Spinal cord (tissue), 10 donors: ENCODE results near the gene SRCAP. TPM values are rescaled to one million over a fixed set of nuclear protein-coding genes. Genes with fewer than 3 reads are reported as not detected.

Experiments used
- DNase-seq, 6 donors: peaks; one replicate each; pipeline versions ENCODE4 v3.0.0 to v3.0.0-alpha.2; 2013 to 2015; ENCODE audit warnings: low spot score in 6 of 6, low read depth in 4 of 6
- H3K27ac ChIP-seq: one replicate; pipeline ENCODE4 v1.5.1; 2013; ENCODE audit warnings: low read depth, low read length, control low read depth
- H3K27me3 ChIP-seq: one replicate; pipeline ENCODE4 v1.6.1; 2013; ENCODE audit warnings: low read length; ENCODE audit not compliant: control insufficient read depth, insufficient read depth
- H3K36me3 ChIP-seq: one replicate; pipeline ENCODE4 v1.6.1; 2013; ENCODE audit warnings: low read length; ENCODE audit not compliant: control insufficient read depth, insufficient read depth
- H3K4me1 ChIP-seq: one replicate; pipeline ENCODE4 v1.6.1; 2013; ENCODE audit warnings: low read length; ENCODE audit not compliant: control insufficient read depth, insufficient read depth
- H3K4me3 ChIP-seq: one replicate; pipeline ENCODE4 v1.5.1; 2013; ENCODE audit warnings: low read depth, low read length, control low read depth
- H3K9me3 ChIP-seq: one replicate; pipeline ENCODE4 v1.6.1; 2013; ENCODE audit warnings: low read length; ENCODE audit not compliant: control insufficient read depth, insufficient read depth
- WGBS: methylation state at CpG from one replicate; pipeline ENCODE4 v1.1.5; 2013; ENCODE audit warnings: missing lambda C conversion rate; ENCODE audit not compliant: insufficient coverage; 5-methylcytosine and 5-hydroxymethylcytosine counted together
- polyA plus RNA-seq, 2 donors: library from polyadenylated mRNA; unstranded; fragments of 120-200 nt; gene quantifications; one replicate each; pipeline ENCODE4 v1.2.1, GENCODE V29; 2013; ENCODE audit not compliant: insufficient read length in 2 of 2
- total RNA-seq, 2 donors: library from RNA; depleted of rRNA in 1 of 2; stranded (reverse); fragments of 120-200 nt in 1 of 2; fragments of >200 nt in 1 of 2; gene quantifications; one replicate each; pipeline versions ENCODE4 v1.2.3 to v1.2.4, GENCODE V29; 2013 to 2014
- donor health status: healthy.

Gene SRCAP
- total and polyA plus RNA-seq, 4 donors = 15.2 to 48.6 (median 33.4) TPM

DNA sequence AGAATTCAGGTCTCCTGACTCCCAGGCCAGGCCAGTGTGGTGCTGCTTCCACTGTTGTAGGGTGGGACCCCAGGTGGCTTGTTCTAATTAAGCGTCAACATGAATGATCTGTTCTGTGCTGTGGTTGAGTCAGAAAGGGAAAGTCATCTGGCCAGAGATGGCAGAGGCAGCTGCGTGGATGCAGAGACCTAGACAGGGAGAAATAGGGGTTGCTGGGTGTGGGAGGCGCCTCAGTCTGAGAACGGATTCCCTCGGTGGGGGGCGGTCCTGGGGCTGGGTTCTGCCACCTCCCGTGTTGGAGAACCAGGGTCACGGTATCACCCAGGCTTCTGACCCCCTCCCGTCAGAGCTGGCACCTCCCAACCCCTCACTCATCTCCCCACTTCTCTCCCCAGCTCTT lies 35.2 kb upstream of the SRCAP start:
- Histone ChIP-seq H3K36me3 (peaks cover 84% of the 10 kb centered on the region), H3K4me1 (peaks cover 34% of the 10 kb centered on the region), H3K27ac (no peak overlapping the region), H3K9me3 (no peaks in the 10 kb centered on the region), H3K4me3 (no peak overlapping the region), H3K27me3 (no peaks in the 10 kb centered on the region)
- WGBS = 74% methylated on average over 9 of the region's 9 CpGs
- DNase-seq = no peak

GRCh38 chr16:30664616-30665109 lies 34.3 kb upstream of the SRCAP start:
- no peak for DNase-seq
- H3K9me3 ChIP-seq = no peaks in the 10 kb centered on the region
- H3K4me1 ChIP-seq = peaks cover 34% of the 10 kb centered on the region
- 94% methylated on average over 7 of the region's 15 CpGs for WGBS
- peaks cover 92% of the 10 kb centered on the region for H3K36me3 ChIP-seq
- H3K27me3 ChIP-seq = no peaks in the 10 kb centered on the region
- no peak overlapping the region for H3K27ac ChIP-seq
- H3K4me3 ChIP-seq = no peak overlapping the region

DNA sequence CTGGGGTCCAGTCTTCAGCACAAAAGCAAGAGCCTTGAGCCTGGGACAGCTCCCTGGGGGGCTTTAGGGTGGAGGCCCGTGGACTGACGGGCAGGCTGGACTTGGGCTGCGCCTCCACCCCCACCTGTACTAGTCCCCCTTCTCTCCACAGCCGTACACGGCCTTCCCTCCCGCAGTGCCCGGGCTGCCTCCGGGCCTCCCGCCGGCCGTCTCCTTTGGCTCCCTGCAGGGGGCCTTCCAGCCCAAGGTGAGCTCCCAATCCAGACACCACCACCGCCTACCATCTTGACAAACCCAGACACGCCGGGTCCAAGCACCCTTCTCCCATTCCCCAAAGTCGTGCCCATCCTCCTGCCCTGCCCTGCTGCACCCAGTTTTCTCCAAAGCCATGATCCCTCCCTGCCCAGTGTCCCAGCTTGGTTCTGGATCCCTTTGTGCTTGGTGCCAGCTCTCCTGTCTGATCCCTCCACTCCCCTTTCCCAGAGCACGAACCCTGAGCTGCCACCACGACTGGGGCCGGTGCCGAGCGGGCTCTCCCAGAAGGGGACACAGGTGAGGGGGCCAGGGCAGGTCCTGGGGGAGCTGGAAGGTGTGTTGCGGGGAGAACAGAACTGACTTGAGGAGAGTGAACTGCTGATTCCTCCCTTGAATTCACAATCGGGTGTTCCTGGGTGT lies 33.7 kb upstream of the SRCAP start:
- H3K36me3 ChIP-seq = peaks cover 92% of the 10 kb centered on the region
- no peak overlapping the region for H3K4me3 ChIP-seq
- no peak overlapping the region for H3K27ac ChIP-seq
- no peak for DNase-seq
- peaks cover 28% of the 10 kb centered on the region for H3K4me1 ChIP-seq
- WGBS = 83% methylated on average over 17 of the region's 22 CpGs
- no peaks in the 10 kb centered on the region for H3K9me3 ChIP-seq
- H3K27me3 ChIP-seq = no peaks in the 10 kb centered on the region

GRCh38 chr16:30665830-30666190 lies 33.2 kb upstream of the SRCAP start:
- Histone ChIP-seq H3K4me3 (no peak overlapping the region), H3K9me3 (no peaks in the 10 kb centered on the region), H3K27me3 (no peaks in the 10 kb centered on the region), H3K27ac (no peak overlapping the region), H3K36me3 (peaks cover 92% of the 10 kb centered on the region), H3K4me1 (peaks cover 23% of the 10 kb centered on the region)
- no CpG with 5 or more reads among the region's 4 CpGs for WGBS
- no peak for DNase-seq

- no peak overlapping the region for H3K4me3 ChIP-seq
- no peak for DNase-seq
- 96% methylated on average over 6 of the region's 7 CpGs for WGBS
- no peaks in the 10 kb centered on the region for H3K27me3 ChIP-seq
- H3K36me3 ChIP-seq = peaks cover 92% of the 10 kb centered on the region
- no peaks in the 10 kb centered on the region for H3K9me3 ChIP-seq
- H3K4me1 ChIP-seq = peaks cover 16% of the 10 kb centered on the region
- H3K27ac ChIP-seq = no peak overlapping the region
Observed at GRCh38 chr16:30666681-30667080, 32.3 kb upstream of the SRCAP start.

- no peak overlapping the region for H3K4me3 ChIP-seq
- H3K4me1 ChIP-seq = peaks cover 10% of the 10 kb centered on the region
- no peaks in the 10 kb centered on the region for H3K27me3 ChIP-seq
- no peak for DNase-seq
- H3K9me3 ChIP-seq = no peaks in the 10 kb centered on the region
- WGBS = 95% methylated on average over 11 of the region's 11 CpGs
- H3K27ac ChIP-seq = no peak overlapping the region
- peaks cover 89% of the 10 kb centered on the region for H3K36me3 ChIP-seq
Observed at GRCh38 chr16:30667361-30667905, 31.5 kb upstream of the SRCAP start.

DNA sequence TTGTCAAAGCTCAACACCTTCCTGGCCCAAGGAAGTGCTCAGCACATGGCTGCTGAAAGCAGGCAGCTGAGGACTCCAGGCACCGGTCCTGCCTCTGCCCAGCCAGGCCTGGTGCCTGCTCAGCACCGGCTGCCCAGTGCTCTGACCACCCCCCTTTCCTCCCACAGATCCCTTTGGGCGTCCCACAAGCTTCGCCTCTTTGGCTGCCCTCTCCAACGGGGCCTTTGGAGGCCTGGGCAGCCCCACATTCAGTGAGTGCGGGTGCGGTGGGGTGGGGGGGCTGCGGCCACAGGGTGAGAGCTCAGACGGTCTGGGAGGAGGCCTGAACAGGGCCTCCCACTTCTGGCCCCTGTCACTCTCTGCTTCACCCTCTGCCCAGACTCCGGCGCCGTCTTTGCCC lies 30.6 kb upstream of the SRCAP start:
- Histone ChIP-seq H3K27me3 (no peaks in the 10 kb centered on the region), H3K4me3 (no peak overlapping the region), H3K36me3 (peaks cover 79% of the 10 kb centered on the region), H3K9me3 (no peaks in the 10 kb centered on the region), H3K4me1 (peaks cover 8% of the 10 kb centered on the region), H3K27ac (no peak overlapping the region)
- WGBS = 91% methylated on average over 11 of the region's 12 CpGs
- DNase-seq = no peak

GRCh38 chr16:30669026-30669902 lies 29.7 kb upstream of the SRCAP start:
- H3K27me3 ChIP-seq = no peaks in the 10 kb centered on the region
- 95% methylated on average over 31 of the region's 41 CpGs for WGBS
- no peak overlapping the region for H3K27ac ChIP-seq
- DNase-seq = no peak
- H3K4me1 ChIP-seq = peaks cover 3% of the 10 kb centered on the region
- H3K4me3 ChIP-seq = no peak overlapping the region
- no peaks in the 10 kb centered on the region for H3K9me3 ChIP-seq
- H3K36me3 ChIP-seq = peaks cover 70% of the 10 kb centered on the region

DNA sequence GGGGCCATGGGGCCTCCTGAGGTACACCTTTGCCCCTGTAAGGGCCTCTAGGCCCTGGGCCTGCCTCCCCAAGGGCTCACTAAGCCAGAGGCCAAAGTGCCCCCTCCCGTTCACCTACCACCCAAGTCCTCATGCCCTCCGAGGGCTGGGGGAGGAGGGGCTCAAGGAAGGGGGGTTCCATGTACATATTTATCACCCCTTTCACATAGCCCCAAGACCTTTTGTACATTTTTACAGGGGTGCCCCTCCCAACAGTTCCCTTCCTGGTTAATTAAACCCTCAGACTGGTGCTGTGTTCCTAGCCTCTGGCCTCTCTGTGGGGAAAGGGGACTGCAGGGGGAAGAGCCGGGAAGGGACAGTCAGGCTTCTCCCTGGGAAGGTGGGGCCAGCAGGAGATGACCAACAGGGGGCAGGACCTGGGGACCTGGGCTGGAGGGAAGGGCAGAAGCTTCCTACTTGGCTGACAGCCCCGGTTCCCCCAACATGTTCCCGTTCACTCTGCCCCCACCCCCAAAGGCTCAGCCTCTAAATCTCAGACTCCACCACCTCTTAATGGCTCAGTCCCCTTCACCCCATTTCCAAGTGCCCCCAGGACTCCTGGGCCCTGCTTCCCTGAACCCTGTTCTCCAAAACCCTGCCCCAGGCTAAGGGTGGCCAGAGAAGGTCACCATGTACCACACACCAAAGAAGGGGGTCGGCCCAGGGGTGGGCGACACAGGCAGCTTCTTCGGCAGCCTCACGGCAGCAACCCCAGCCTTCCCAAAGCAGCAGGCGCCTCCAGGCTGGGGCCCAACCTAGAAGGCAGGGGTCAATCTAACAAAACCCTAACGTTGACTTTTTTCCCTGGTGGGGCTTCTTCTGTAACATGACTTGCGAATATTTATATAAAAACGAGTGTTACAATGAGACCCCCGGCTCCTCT lies 28.8 kb upstream of the SRCAP start:
- no peak for DNase-seq
- H3K27ac ChIP-seq = no peak overlapping the region
- no peaks in the 10 kb centered on the region for H3K9me3 ChIP-seq
- 89% methylated on average over 9 of the region's 14 CpGs for WGBS
- no peaks in the 10 kb centered on the region for H3K27me3 ChIP-seq
- H3K4me3 ChIP-seq = no peak overlapping the region
- H3K4me1 ChIP-seq = no peaks in the 10 kb centered on the region
- peaks cover 61% of the 10 kb centered on the region for H3K36me3 ChIP-seq
